ENCODE data around the gene HEBP2. TPM values are rescaled to one million over a fixed set of nuclear protein-coding genes. Genes with fewer than 3 reads are reported as not detected.

HEBP2 gene
- total and polyA plus RNA-seq, 2 of the 13 experiments (the other 11 are each of a cell fraction or from before 2014, with no cell fraction given), result 16.0 to 72.8 TPM

DNA sequence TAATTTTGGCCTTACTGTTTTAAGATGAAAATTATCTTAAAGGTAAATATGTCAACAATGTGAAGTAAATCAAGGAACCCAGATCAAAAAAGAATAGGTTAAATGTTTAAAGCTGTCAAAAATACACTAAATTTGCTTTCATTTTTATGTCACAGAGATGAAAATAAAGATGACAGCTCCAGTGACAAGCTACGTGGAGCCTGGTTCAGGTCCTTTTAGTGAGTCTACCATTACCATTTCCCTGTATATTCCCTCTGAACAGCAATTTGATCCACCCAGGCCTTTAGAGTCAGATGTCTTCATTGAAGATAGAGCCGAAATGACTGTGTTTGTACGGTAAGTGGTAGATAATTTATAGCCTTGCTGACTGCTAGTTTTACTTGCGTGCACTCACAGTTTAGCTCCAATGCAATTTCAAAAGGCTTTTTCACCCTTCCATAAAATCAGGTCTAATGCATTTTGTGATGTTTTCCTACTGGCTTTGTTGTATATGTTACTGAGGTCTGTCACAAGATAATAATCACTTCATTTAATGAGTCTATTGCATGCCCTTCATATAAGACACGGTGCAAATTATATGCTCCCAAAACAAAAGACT lies 1.9 kb downstream of the HEBP2 start (continued):
- no peak for TF ChIP-seq GABPB1 (CRISPR knock-in tag; IDR thresholded peaks at IDR 0.05)
- TF ChIP-seq, protein P1, sequence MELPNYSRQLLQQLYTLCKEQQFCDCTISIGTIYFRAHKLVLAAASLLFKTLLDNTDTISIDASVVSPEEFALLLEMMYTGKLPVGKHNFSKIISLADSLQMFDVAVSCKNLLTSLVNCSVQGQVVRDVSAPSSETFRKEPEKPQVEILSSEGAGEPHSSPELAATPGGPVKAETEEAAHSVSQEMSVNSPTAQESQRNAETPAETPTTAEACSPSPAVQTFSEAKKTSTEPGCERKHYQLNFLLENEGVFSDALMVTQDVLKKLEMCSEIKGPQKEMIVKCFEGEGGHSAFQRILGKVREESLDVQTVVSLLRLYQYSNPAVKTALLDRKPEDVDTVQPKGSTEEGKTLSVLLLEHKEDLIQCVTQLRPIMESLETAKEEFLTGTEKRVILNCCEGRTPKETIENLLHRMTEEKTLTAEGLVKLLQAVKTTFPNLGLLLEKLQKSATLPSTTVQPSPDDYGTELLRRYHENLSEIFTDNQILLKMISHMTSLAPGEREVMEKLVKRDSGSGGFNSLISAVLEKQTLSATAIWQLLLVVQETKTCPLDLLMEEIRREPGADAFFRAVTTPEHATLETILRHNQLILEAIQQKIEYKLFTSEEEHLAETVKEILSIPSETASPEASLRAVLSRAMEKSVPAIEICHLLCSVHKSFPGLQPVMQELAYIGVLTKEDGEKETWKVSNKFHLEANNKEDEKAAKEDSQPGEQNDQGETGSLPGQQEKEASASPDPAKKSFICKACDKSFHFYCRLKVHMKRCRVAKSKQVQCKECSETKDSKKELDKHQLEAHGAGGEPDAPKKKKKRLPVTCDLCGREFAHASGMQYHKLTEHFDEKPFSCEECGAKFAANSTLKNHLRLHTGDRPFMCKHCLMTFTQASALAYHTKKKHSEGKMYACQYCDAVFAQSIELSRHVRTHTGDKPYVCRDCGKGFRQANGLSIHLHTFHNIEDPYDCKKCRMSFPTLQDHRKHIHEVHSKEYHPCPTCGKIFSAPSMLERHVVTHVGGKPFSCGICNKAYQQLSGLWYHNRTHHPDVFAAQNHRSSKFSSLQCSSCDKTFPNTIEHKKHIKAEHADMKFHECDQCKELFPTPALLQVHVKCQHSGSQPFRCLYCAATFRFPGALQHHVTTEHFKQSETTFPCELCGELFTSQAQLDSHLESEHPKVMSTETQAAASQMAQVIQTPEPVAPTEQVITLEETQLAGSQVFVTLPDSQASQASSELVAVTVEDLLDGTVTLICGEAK (IDR thresholded peaks at IDR 0.05), result no peak
- TF ChIP-seq, protein P1 (CRISPR knock-in tag; IDR thresholded peaks at IDR 0.05), result no peak

DNA sequence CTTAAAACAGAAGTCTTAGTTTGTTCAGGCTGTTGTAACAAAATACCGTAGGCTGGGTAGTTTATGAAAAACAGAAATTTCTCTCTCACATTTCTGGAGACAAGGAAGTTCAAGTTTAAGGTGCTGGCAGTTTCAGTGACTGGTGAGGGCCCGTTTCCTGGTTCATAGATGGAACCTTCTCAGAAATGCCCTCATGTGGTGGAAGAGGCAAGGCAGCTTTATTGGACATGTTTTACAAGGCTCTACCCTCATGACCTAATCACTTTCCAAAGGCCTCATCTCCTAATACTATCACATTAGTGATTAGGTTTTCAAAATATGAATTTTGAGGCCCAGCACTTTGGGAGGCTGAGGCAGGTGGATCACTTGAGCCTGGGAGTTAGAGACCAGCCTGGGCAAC lies 2.4 kb downstream of the HEBP2 start:
- FAIRE-seq (no peak), DNase-seq (ENCODE audit: low spot score) (no peak), ATAC-seq (no peak)
- no peak overlapping the region for H3K4me2 ChIP-seq (ENCODE audit: low read depth, low read length)
- ChIA-PET CTCF (ENCODE audit: low intra/inter-chr PET ratio, low total read pairs) (no interaction called here), POLR2A (no interaction called here)
- WGBS (ENCODE audit: low lambda C conversion rate), result 98% methylated on average over 2 of the region's 2 CpGs
- no peak overlapping the region for H2AFZ ChIP-seq (ENCODE audit: low read length)
- H3K4me1 ChIP-seq (ENCODE audit: insufficient read depth, low read length), result peaks cover 26% of the 10 kb centered on the region
- H3K4me3 ChIP-seq (replicated peaks in 1 of 3; ENCODE audit: insufficient read depth in 1 of 3, low read depth in 2 of 3, low read length in 3 of 3), result no peak overlapping the region
- no peak overlapping the region for H3K27ac ChIP-seq (ENCODE audit: extremely low read length, insufficient read depth, low read length)
- no peak overlapping the region for H3K9ac ChIP-seq (ENCODE audit: insufficient read depth, low read depth, low read length)
- TF ChIP-seq ZNF792 (CRISPR knock-in tag; IDR thresholded peaks at IDR 0.05) (no peak), MTA3 (CRISPR knock-in tag; IDR thresholded peaks at IDR 0.05) (no peak), RFX3 (CRISPR knock-in tag; IDR thresholded peaks at IDR 0.05) (no peak), TCF7 (IDR thresholded peaks at IDR 0.05; ENCODE audit: low read depth) (no peak), ZNF33B (CRISPR knock-in tag; IDR thresholded peaks at IDR 0.05) (no peak), NFKBIZ (CRISPR knock-in tag; IDR thresholded peaks at IDR 0.05) (no peak), ZNF577 (CRISPR knock-in tag; IDR thresholded peaks at IDR 0.05; ENCODE audit: borderline replicate concordance, low read depth) (no peak)
- TF ChIP-seq, protein P2, sequence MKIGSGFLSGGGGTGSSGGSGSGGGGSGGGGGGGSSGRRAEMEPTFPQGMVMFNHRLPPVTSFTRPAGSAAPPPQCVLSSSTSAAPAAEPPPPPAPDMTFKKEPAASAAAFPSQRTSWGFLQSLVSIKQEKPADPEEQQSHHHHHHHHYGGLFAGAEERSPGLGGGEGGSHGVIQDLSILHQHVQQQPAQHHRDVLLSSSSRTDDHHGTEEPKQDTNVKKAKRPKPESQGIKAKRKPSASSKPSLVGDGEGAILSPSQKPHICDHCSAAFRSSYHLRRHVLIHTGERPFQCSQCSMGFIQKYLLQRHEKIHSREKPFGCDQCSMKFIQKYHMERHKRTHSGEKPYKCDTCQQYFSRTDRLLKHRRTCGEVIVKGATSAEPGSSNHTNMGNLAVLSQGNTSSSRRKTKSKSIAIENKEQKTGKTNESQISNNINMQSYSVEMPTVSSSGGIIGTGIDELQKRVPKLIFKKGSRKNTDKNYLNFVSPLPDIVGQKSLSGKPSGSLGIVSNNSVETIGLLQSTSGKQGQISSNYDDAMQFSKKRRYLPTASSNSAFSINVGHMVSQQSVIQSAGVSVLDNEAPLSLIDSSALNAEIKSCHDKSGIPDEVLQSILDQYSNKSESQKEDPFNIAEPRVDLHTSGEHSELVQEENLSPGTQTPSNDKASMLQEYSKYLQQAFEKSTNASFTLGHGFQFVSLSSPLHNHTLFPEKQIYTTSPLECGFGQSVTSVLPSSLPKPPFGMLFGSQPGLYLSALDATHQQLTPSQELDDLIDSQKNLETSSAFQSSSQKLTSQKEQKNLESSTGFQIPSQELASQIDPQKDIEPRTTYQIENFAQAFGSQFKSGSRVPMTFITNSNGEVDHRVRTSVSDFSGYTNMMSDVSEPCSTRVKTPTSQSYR (CRISPR knock-in tag; IDR thresholded peaks at IDR 0.05; ENCODE audit: borderline replicate concordance), result no peak
- no peaks in the 10 kb centered on the region; a peak in 2 of 5 replicates for H3K27me3 ChIP-seq (ENCODE audit: control insufficient read depth in 1 of 2, insufficient read depth in 2 of 2, low read length in 2 of 2)
- H3K36me3 ChIP-seq (replicated peaks in 1 of 2; ENCODE audit: control insufficient read depth in 1 of 2, insufficient read depth in 2 of 2, low read length in 2 of 2), result peaks cover 17 to 54% of the 10 kb centered on the region in 2 experiments
- in situ Hi-C loops (cut with HindIII; ENCODE audit: extremely low pct_ligation_motif_present, low pct_unique_long_range_greater_than_20kb), result loop anchor here (10.0 kb wide), 1 partner anchor 292 kb away; no protein-coding TSS in a partner anchor
- BruUV-seq (replicated peaks), result no TSS peak
- H3K9me3 ChIP-seq (ENCODE audit: low read length), result no peaks in the 10 kb centered on the region
- intact Hi-C loops (cut with micrococcal nuclease; ENCODE audit: unreplicated experiment), result no loop called here
- peaks cover 8% of the 10 kb centered on the region for H3K79me2 ChIP-seq (ENCODE audit: insufficient read depth, low read length)
- H4K20me1 ChIP-seq (ENCODE audit: insufficient read depth, low read length), result no peaks in the 10 kb centered on the region
